Activated CD4-positive, alpha-beta T cell treated with anti-CD3 and anti-CD28 coated beads, Interleukin-2, amount 50 U/mL, for 1 hour (primary cell): ENCODE results near the gene IL1RAPL1.
"Not testable (repeated sequence)": the region's sequence is repeated elsewhere in the genome, so short reads cannot be mapped to it uniquely, and the experiment has no call there.

Source experiments
- DNase-seq: peaks from one replicate; pipeline ENCODE4 v3.0.0-alpha.2; 2020

Gene IL1RAPL1

DNA sequence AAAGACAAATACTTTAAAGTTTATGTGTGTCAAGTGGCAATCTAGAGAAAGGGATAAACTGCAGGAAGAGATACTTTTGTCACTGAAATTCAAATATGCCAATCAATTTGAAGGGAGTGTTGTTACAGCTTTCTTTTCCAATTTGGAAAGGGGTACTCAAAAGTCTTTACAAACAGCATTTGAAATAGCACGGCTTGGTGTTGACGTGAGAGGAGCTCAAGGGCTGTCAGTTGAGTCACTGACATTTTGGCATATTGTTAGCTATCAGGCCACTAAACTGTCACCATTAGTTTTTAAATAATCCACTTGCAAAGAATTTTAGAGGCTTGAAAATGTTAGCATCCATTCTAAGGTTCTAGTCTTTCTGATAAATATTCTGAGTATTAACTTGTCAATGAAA, 698.4 kb downstream of the IL1RAPL1 start:
- no peak for DNase-seq

DNA sequence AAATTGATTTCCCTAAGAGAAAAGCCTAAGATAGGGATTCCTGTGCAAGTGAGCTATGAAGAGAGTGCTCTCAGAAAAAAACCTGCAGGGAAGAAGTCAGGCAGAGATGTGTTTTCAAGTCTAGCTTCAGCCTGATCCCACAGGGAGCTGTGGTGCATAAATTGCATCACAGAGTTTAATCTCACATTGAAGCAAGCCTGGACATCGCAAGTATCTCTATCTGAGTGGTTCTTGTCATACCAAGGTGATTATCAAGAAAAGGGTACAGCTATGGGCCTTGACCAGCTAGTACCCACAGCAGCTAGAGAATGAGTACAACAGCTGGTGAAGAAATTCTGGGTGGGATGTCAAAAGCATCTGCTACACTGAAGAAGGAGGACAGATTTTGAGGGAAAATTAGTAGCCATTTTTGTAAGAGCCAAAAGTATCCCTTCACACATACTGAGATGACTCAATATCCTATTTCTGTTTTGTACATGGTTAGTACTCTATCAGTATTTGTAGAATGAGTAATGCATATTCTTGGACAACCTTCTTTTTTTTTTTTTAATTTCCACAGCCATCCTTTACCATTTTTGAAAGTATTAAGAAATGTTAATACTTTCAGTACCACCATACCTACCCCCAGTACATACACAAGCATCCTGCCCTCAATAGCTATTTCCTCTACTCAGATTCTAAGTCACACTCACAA, 708.9 kb downstream of the IL1RAPL1 start:
- DNase-seq = no peak

DNA sequence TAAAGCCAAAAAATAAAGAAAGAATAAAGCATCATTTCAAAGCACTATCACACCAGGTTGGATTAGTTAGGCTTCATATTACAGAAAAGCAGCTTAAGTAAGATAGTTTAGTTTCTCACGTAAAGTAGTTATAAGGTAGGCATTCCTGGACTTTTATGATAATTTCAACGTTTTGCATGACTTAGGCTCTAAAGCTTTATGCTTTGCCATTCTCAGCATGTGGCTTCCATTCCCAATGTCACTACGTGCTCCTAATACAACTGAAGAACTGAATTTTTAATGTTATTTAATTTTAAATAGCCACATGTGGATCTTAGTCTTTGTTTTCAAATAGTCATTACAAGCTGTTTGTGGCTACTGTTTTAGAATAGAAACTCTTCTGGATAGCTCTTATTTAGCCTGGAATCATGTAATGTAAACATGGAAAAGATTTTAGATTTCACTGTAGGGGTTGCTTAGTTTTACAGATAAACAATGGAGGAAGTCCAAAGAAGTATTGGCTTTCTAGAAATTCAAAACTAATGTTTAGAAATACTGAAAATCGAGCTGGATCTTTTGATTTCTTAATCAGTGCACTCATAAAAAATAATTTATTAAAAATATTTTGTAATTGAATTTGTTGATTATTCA, 710.0 kb downstream of the IL1RAPL1 start:
- DNase-seq = no peak

DNA sequence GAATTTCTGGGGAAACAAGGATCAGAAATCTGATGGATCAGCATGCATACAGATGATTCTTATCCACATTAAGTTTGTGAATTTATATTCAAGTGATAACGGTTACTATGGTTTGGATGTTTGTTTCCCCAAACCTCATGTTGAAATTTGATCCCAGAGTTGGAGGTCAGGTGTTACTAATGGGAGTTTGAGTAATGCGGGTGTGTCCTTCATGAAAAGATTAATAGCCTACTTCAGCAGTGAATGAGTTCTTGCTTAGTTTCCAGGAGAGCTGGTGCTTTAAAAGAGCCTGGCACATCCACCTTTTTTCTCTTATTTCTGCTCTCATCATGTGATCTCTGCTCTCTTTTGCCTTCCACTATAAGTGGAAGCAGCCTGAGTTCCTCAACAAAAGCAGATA, 712.4 kb downstream of the IL1RAPL1 start:
- no peak for DNase-seq

DNA sequence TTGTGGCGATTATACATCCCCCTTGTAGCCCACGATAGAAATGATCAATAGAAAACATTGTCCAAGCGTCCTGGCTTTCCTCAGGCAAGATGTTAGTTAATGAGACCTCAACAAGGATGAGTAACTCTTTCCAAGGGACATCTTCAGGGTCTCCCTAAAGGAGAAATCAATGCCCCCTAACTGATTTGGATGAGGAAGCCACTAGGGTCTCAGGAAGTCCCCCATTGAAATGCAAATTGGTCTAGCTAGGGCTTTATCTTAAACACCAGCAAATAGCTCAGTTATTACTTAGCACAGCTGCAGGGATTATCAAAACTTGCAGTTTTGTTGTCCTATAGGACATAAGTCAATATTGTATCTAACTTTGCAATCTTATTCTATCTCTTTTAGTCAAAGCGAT, 721.5 kb downstream of the IL1RAPL1 start:
- no peak for DNase-seq

DNA sequence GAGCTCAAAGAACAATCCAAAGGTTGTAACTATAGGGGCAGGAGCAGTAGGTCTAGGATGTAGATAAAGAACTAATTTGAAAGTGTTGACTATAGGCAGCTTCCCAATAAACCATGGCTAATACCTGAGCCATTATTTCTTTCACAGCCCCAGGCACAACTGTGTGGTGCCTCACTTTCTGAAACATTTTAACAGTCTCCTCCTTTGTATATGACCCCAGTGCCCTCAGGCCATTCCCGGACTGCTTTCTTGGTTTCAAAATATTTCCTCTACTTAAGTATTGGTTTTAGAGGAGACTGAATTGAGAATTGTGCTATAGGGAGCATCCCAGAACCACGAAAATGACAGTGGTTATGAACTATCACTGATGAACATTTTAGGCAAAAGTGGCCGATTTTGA, 728.7 kb downstream of the IL1RAPL1 start:
- DNase-seq = no peak

DNA sequence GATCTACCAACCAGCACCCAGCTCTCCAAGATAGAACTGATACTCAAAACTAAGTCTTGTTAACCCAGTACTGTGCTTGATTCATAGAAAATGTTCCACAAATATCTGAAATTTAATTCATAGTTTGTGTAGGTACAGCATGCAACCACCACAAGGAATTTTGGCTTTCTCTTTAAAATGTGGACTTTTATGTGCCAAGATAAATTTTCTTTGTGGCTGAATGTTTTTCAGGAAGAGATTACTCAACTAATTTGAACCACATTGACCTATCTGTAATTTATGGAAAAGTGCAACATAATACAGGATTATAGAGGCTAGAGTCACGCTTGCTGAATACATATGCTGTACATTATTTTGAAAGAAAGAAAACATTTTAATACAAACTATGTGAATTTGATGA, 730.8 kb downstream of the IL1RAPL1 start:
- no peak for DNase-seq

DNA sequence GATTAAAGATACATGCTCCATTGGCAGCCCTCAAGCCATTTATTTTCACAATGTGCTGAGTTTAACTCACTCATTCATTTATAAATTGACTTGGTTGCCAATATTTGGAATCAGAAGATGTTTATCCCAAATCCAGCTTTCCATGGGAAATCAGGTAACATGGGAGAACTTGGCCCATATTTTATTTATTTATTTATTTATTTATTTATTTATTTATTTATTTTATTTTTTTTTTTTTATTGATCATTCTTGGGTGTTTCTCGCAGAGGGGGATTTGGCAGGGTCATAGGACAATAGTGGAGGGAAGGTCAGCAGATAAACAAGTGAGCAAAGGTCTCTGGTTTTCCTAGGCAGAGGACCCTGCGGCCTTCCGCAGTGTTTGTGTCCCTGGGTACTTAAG, 745.2 kb downstream of the IL1RAPL1 start:
- DNase-seq = not testable (repeated sequence)

DNA sequence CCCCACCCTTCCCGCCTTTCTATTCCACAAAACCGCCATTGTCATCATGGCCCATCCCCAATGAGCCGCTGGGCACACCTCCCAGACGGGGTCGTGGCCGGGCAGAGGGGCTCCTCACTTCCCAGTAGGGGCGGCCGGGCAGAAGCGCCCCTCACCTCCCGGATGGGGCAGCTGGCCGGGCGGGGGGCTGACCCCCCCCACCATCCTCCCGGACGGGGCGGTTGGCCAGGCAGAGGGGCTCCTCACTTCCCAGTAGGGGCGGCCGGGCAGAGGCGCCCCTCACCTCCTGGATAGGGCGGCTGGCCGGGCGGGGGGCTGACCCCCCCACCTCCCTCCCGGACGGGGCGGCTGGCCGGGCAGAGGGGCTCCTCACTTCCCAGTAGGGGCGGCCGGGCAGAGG, 745.8 kb downstream of the IL1RAPL1 start:
- DNase-seq = not testable (repeated sequence)

DNA sequence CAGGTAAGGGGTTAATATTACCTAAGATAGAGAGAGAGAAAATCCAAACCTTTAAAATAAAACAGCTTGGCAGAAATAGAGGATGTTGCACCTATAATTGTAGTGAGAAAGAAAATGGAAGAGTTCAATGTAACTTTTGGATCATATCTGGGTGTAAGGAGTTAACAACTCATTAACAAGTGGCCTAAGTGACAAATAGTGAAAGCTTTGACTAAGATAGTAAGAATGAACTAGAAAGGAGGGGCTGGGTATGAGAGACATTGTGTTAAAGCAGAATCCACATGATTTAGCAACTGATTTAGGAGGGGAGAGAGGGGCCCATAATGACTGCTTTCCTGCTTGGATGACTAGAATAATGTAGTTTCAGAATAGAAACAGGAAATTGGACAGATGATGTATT, 761.0 kb downstream of the IL1RAPL1 start:
- DNase-seq = no peak

DNA sequence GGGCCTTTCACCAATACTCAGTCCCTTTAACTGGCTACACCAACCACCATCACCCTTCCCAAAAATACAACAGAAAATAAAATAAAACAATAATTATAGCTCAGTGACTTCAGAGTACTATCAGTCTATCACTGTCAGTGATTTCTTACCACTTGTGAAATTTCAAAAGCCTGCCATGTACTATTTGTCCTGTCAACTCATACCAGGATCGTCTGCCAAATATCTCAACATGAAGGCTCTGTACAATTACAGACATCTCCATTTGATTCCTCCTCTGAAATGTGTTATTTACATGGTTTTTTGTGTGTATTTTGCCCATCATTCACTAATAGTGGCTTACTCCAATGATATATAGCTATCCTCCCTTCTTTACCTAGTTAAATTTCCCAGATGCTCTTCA, 772.0 kb downstream of the IL1RAPL1 start:
- DNase-seq = no peak

DNA sequence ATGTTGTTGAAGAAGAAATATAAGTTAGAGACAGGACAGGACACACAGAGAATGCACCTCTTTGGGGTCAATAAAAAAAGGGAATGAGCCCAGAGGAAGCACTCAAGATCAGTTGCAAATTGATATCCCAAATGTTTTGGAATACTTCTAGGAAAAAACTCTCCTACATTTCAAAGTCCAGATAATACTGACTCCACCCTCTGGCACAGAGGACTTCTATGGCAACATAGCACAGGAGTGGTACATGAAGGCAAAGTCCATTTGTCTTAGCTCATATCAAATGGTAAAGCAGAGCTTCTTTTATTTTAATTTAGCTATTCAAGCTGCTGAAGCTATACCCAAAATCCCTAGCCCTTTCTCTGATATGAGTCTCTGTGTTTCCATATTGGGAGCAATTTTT, 787.5 kb downstream of the IL1RAPL1 start:
- DNase-seq = not testable (repeated sequence)

DNA sequence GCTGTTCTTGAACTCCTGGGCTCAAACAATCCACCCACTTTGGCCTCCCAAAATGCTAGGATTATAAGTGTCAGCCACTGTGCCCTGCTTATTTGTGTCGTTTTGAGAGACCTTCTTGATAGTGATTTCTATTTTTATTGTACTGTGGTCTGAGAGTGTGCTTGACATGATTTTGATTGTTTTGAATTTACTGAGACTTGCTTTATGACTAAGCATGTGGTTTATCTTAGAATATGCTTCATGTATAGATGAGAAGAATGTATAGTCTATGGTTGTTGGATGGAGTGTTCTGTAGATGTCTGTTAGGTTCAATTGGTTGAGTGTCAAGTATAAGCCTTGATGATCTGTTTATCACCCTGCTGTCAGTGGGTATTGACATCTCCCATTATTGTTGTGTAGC, 789.3 kb downstream of the IL1RAPL1 start:
- DNase-seq = no peak

DNA sequence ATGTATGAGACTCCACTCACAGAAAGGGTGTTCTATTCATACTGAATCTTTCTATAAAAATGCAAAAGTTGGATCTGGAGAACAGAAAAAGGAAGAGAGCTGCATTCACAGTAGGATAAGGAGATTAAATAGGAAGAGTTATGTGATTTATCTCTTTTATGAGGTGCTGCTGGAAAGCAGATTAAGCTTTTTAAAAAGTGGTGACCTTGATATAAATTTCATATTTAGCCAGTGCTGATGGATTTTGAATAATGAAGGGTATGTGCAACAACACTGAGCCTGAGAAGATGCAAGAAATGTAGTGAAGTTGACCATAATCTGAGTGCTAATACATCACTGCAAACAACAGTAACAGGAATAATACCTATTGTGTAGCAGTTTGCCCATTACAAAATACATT, 795.6 kb downstream of the IL1RAPL1 start:
- no peak for DNase-seq

DNA sequence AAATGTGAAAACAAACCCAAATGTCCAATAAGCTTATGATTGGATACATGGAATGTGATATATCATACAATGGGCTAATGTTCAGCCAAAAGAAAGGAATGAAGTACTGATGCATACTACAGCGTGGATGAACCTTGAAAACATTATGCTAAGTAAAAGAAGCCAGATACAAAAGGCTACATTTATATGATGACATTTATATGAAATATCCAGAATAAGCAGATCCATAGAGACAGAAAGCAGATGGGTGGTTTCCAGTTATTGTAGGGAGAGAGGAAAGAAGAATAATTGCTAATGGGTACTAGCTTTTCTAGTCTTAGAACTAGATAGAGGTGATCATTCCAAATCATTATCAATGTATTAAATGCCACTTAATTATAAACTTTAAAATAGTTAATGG, 801.3 kb downstream of the IL1RAPL1 start:
- DNase-seq = no peak

DNA sequence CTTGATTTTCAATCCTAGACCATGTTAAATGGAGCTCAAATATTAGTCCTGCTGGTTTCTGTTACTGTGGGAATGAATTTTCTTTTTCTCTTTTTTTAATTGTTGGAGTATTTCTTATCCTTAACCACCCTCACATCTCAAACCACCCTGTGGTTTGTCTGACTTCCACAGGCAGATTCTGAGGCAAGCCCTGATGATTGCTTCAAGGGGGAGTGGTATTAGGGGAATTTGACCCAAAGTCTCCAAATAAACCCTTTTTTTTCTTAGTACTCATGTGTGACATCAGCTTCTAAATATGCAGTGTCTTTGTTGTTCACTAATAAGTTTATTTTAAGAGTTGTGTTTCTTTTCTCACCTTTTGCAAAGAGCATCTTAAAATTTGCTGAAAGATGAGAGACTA, 810.3 kb downstream of the IL1RAPL1 start:
- no peak for DNase-seq

DNA sequence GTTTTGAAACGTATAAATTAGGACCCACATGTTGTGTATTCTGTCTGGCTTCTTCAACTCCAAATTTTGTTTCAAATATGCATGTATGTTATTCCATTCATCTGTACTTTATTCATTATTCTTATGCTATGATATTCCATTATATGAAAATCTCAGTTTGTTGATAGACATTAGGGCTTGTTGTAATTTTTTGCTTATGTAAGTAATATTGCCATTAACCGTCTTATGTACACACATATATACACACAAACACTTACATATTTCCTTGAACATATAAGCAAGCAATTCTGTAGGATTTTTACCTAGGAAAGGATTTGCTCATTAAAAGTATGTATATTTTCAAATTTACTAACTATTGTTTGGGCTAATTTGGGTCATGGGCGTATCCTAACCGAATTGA, 820.1 kb downstream of the IL1RAPL1 start:
- DNase-seq = no peak

DNA sequence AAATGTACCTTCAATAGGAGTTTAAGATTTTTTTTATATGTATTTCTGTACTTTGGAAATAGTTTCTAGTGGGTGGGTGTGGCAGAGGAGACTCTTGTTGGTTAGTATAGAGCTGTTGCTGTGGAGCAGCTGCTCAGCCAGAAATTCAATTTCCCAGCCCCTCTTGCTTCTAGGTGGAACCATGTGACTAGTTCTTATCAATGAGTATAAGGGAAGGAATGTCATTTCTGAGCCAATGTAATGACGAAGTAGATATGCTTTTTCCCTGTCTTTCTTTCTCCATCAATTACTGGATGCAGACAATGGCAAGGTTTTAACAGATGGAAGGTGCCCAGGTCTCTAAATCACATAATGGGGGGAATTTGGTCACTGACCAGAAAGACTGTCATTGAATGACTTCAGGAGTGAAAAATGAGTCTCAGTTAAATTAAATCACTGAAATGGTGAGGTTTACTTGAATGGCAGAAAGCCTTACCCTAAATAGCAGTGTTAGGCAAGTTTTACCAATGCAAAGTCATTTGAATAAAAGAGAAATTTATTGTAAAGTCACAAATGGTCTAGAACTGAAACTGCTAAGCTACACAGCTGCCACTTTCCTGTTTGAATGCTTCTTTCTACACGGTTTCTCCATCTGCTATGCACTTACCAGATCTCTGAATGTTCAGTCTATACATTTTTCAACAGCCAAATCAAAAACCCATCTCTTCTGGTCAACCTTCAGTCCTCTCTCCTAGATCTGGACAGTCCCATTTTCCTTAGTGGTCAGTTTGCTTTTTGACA, 832.7 kb downstream of the IL1RAPL1 start:
- no peak for DNase-seq

DNA sequence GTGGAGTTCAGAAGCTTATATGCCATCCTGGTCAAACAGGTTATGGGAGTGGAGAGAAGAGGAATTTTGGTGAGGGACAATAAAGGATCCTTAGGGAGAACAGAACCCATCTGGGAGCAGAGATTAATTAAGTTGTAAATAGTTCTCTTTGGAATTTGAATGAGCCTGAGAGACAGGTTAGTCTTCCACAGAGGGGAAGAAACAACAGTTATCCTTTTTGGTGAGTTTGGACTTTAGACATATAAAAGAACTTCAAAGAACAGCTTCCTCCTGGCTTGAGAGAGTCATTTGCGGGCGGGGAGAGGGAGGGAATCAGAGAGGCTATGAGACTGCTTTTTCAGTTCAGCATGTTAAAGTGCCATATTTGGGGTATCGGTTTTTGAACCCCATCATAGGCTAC, 834.8 kb downstream of the IL1RAPL1 start:
- DNase-seq = no peak

DNA sequence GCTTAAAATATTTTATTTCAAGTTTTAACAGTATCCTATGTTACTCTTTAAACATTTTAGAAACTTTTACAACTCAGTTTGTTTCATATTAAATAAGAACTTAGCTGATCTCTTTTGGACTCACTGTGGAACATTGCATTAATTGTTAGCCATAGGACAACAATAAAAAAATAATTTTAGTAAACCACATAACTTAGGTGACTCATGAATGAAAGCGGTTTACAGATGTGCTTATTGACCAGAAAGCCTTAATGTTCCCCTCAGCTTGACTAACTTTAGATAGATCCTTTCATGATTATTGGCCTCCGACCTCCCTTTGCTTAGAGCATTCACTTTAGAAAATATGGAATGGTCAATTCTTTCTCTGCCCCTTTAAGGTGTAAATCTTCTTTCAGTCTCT, 844.6 kb downstream of the IL1RAPL1 start:
- DNase-seq = no peak

DNA sequence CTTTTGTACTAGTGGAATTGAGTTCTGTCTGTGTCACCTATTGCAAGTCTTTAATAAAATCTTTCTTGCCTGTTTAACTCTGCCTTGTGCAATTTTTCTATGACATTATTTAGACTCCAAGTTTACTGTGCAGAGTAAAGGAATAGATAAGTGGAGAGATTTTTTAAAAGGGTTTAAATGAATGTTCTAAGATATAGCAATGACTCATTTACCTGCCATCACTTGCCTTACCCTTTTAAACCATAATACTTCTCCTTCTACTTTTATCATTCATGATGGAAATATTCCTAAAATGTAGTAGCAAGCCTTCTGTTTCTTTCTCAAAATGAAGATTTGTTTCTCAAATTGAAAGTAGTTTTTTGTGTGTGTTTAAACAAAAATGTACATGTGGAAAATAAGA, 845.3 kb downstream of the IL1RAPL1 start:
- DNase-seq = no peak

DNA sequence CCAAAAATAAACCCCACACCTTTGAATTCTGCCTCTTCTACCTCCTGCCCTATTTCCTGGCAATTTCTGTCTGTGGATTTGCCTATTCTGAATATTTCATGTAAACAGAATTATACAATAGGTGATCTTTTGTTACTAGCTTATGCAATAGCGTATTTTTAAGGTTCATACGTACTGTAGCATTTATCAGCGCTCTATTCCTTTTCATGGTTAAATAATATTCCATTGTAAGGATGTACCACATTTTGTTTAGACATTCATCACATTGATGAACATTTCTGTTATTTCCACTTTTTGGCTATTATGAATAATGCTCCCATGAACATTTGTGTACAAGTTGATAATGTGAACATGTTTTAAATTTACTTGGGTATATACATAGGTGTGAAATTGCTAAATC, 847.7 kb downstream of the IL1RAPL1 start:
- no peak for DNase-seq

DNA sequence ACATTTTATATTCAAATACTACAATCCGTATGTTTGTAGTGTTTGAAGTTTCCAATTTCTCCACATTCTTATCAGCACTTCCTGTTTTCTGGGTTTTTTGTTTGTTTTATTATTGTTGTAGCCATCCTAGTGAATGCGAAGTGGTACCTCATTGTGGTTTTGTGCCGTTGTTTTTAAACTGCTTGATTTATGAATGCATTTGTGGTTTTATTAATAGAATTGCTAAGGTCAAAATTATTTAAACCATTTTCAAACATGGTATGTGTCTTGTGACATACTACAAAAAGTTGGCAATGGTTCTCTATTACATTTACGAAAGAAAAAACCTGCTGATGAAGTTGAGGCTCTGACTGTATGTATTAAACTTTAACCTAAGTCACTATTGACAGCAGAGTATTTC, 848.1 kb downstream of the IL1RAPL1 start:
- DNase-seq = no peak

DNA sequence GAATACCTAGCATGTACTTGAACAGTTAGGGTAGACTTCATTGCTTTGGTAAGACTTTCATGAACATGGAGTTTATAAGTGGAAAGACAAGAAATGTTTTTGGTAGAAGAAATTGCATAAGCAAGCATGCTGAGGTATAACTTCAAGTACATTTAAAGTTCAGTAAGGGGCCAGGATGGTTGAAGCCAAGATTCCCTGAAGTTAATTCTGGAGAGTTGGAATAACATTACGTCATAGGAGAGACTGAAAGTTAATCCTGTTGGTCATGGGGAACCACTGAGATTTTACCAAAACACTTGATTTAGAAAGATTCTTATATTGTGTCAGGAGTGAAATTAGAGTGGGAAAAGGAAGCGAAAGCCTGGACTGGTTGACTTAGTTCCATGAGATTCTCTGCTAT, 860.6 kb downstream of the IL1RAPL1 start:
- DNase-seq = no peak
